Measurements from ENCODE around the gene ABHD14A.

ABHD14A gene

DNA sequence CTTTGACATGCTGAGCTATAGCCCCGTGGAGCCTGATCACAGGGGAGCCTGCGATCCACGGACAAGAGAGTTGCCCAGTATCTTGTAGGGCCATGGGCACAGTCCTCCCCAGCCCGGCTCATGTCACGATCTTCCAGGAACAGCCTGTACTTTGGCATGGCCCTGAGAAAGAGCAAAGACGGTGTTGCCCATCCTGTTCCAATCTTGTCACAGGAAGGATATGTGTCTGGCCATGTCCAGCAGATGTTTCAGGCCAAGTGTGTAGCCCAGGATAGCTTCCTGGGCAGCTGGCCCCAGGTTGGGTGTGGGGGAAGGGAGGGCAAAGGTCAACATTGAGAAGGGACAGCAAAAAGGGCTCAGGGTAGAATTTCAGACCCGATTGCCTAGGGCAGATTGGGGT lies 37.8 kb downstream of the ABHD14A start:
- no peaks in the 10 kb centered on the region for H4K20me1 ChIP-seq (ENCODE audit: insufficient read depth, low read length)
- H3K79me2 ChIP-seq (ENCODE audit: low read length), result no peaks in the 10 kb centered on the region
- H3K36me3 ChIP-seq (replicated peaks; ENCODE audit: insufficient read depth, low read length), result no peaks in the 10 kb centered on the region
- H3K9me3 ChIP-seq (replicated peaks; ENCODE audit: insufficient read depth, low read length), result no peaks in the 10 kb centered on the region
- no peaks in the 10 kb centered on the region for H3F3A ChIP-seq (ENCODE audit: insufficient read depth, low read length)
- no peak for DNase-seq
- no peaks in the 10 kb centered on the region for H3K9me2 ChIP-seq (replicated peaks; ENCODE audit: insufficient read depth, low read length)
- H3K27me3 ChIP-seq (replicated peaks; ENCODE audit: insufficient read depth, low read length), result no peaks in the 10 kb centered on the region; the same call in 1 of the 2 replicates
- no peak overlapping the region for H3K9ac ChIP-seq (ENCODE audit: low read length)
- no peak overlapping the region for H2AFZ ChIP-seq (ENCODE audit: low read length)
- TF ChIP-seq CTCF (IDR thresholded peaks at IDR 0.05; ENCODE audit: low read length), result no peak
- TF ChIP-seq EZH2 (optimal IDR thresholded peaks at IDR 0.05; ENCODE audit: low read depth, low read length), result no peak
- TF ChIP-seq EZH2phosphoT487 (IDR thresholded peaks at IDR 0.05; ENCODE audit: low read length), result no peak
- H3K4me1 ChIP-seq (ENCODE audit: low read length), result no peaks in the 10 kb centered on the region
- H3K4me3 ChIP-seq (ENCODE audit: low read length), result no peak overlapping the region
- no peak overlapping the region for H3K4me2 ChIP-seq (ENCODE audit: low read depth, low read length)
- no peak overlapping the region for H3K27ac ChIP-seq (ENCODE audit: low read length)

- TF ChIP-seq CTCF (IDR thresholded peaks at IDR 0.05; ENCODE audit: low read length) (no peak), EZH2phosphoT487 (IDR thresholded peaks at IDR 0.05; ENCODE audit: low read length) (no peak), EZH2 (optimal IDR thresholded peaks at IDR 0.05; ENCODE audit: low read depth, low read length) (no peak)
- Histone ChIP-seq H4K20me1 (ENCODE audit: insufficient read depth, low read length) (no peaks in the 10 kb centered on the region), H3F3A (ENCODE audit: insufficient read depth, low read length) (no peaks in the 10 kb centered on the region), H3K9me3 (replicated peaks; ENCODE audit: insufficient read depth, low read length) (no peaks in the 10 kb centered on the region), H3K27me3 (replicated peaks; ENCODE audit: insufficient read depth, low read length) (no peaks in the 10 kb centered on the region; the same call in 1 of the 2 replicates), H3K27ac (ENCODE audit: low read length) (no peak overlapping the region), H3K79me2 (ENCODE audit: low read length) (no peaks in the 10 kb centered on the region), H2AFZ (ENCODE audit: low read length) (no peak overlapping the region), H3K4me1 (ENCODE audit: low read length) (no peaks in the 10 kb centered on the region), H3K36me3 (replicated peaks; ENCODE audit: insufficient read depth, low read length) (no peaks in the 10 kb centered on the region), H3K9ac (ENCODE audit: low read length) (no peak overlapping the region), H3K4me3 (ENCODE audit: low read length) (no peak overlapping the region), H3K4me2 (ENCODE audit: low read depth, low read length) (no peak overlapping the region), H3K9me2 (replicated peaks; ENCODE audit: insufficient read depth, low read length) (no peaks in the 10 kb centered on the region)
- DNase-seq, result no peak
Observed at GRCh38 chr3:52013802-52014598, 39.1 kb downstream of the ABHD14A start.

- H3F3A ChIP-seq (ENCODE audit: insufficient read depth, low read length), result no peaks in the 10 kb centered on the region
- TF ChIP-seq CTCF (IDR thresholded peaks at IDR 0.05; ENCODE audit: low read length), result no peak
- no peak for TF ChIP-seq EZH2 (optimal IDR thresholded peaks at IDR 0.05; ENCODE audit: low read depth, low read length)
- TF ChIP-seq EZH2phosphoT487 (IDR thresholded peaks at IDR 0.05; ENCODE audit: low read length), result no peak
- H4K20me1 ChIP-seq (ENCODE audit: insufficient read depth, low read length), result no peaks in the 10 kb centered on the region
- H3K9ac ChIP-seq (ENCODE audit: low read length), result no peak overlapping the region
- H3K27me3 ChIP-seq (replicated peaks; ENCODE audit: insufficient read depth, low read length), result no peaks in the 10 kb centered on the region; the same call in 1 of the 2 replicates
- H3K4me2 ChIP-seq (ENCODE audit: low read depth, low read length), result no peak overlapping the region
- H3K27ac ChIP-seq (ENCODE audit: low read length), result no peak overlapping the region
- no peak overlapping the region for H3K4me3 ChIP-seq (ENCODE audit: low read length)
- H3K9me2 ChIP-seq (replicated peaks; ENCODE audit: insufficient read depth, low read length), result no peaks in the 10 kb centered on the region
- no peaks in the 10 kb centered on the region for H3K9me3 ChIP-seq (replicated peaks; ENCODE audit: insufficient read depth, low read length)
- no peaks in the 10 kb centered on the region for H3K79me2 ChIP-seq (ENCODE audit: low read length)
- H3K4me1 ChIP-seq (ENCODE audit: low read length), result no peaks in the 10 kb centered on the region
- no peaks in the 10 kb centered on the region for H3K36me3 ChIP-seq (replicated peaks; ENCODE audit: insufficient read depth, low read length)
- DNase-seq, result no peak
- H2AFZ ChIP-seq (ENCODE audit: low read length), result no peak overlapping the region
Observed at GRCh38 chr3:52014613-52015012, 39.7 kb downstream of the ABHD14A start.

Data from MM.1S (cell line).